ENCODE measurements around the gene ATP11C. TPM values are rescaled to one million over a fixed set of nuclear protein-coding genes. Genes with fewer than 3 reads are reported as not detected.

Gene ATP11C
- total RNA-seq: 25.1 and 42.7 TPM in 2 replicates

GRCh38 chrX:139932901-139933796, at the start of gene ATP11C:
Gene ATP11C (minus strand): TSS chrX:139933053. CDS start chrX:139932042, 1,011 bp downstream.

GRCh38 chrX:139965421-139965820, 32.6 kb upstream of the ATP11C start, which contains the start of gene CXorf66:
Gene CXorf66 (minus strand): TSS chrX:139965521. CDS start chrX:139965496, 25 bp downstream.

GRCh38 chrX:139708067-139708466, 224.8 kb downstream of the ATP11C start, which contains the start of gene MCF2:
Gene MCF2 (minus strand): TSS chrX:139708167. CDS start chrX:139651744, 56,423 bp downstream.

Other genes with a start within 250 kb of the ATP11C start
- not detected in 2 replicates for gene MCF2, start 224.9 kb downstream of the ATP11C start, total RNA-seq
- gene CXorf66, start 32.5 kb upstream of the ATP11C start, total RNA-seq: not detected in 2 replicates

Data from myometrial cell (primary cell).